ENCODE data around the gene DSCAML1.

The DSCAML1 gene

DNA sequence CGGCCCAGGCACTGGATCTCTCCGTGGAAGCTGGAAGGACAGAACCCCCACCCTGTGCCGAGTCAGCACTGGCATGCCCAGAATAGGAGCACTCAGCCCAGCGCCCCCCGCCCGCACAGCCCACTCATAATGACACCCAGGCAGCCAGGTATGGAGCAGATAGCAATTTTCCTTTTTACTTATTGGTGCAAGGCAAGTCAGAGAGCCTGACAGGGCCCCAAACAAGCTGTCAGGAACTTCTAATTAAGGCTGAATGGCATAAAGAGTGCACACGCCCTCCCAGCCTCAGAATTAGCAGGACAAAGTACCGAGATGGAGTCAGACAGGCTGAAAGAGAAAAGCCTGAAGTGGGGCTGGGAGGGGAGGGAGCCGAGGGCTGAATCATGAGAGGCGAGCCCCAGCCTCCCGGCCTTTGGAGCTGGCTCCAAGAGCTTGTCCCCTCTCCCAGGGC lies 76.9 kb downstream of the DSCAML1 start:
- no peak for DNase-seq

DNA sequence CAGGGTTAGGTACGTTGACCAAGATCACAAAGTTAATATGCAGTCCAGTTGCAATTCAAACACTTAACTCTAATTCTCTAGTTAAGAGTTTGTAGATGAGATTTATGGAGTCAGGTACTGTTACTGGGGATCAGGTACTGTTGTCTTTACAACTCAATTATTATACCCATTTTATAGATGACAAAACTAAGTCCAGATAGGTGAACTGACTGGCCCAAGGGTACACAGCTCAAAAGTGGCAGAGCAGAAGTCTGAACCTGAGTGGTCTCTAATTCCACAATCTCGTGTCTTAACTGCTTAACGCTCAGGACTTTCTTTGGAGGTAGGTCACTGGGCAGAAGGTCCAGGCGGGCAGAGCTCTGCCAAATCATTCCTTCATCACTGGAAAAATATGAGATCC lies 77.5 kb downstream of the DSCAML1 start:
- no peak for DNase-seq

DNA sequence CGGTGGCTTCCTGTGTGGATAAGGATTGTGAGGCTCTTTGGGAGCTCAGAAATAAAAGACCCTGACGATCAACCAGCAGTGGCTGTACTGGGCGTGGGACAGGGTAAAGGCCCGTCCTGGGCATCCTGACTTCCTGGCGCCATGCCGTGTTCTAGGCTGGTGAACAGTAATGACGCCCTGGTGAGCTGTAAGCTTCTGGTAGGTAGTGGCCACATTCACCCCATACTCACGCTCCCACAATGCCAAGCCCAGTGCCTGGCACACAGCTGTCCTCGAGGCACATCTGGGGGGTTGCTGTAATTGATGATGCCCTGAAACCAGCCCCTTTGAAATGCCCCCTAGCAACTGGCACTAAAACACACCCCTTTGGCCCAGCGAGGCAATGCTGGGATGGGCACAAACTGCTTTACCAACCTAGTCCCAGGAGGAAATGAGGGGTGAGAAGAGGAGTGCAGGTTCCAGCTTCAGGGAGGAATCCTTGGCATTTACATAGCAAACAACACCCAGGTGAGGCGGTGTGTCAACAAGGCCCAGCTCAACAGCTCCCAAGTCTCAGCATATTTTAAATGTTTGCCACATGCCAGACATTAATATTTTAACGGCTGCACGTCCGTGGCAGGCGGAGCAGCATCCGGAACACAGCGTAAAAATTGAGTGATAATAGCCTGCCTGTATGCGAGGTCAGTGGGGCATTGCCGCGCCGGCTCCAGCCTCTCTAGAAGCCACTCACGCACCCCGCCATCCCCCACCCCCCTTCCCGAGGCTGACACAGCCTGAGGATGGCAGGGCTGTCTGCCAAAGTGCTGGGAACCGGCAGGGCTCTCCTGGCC lies 79.3 kb downstream of the DSCAML1 start:
- peak; percentile 82 for DNase-seq

DNA sequence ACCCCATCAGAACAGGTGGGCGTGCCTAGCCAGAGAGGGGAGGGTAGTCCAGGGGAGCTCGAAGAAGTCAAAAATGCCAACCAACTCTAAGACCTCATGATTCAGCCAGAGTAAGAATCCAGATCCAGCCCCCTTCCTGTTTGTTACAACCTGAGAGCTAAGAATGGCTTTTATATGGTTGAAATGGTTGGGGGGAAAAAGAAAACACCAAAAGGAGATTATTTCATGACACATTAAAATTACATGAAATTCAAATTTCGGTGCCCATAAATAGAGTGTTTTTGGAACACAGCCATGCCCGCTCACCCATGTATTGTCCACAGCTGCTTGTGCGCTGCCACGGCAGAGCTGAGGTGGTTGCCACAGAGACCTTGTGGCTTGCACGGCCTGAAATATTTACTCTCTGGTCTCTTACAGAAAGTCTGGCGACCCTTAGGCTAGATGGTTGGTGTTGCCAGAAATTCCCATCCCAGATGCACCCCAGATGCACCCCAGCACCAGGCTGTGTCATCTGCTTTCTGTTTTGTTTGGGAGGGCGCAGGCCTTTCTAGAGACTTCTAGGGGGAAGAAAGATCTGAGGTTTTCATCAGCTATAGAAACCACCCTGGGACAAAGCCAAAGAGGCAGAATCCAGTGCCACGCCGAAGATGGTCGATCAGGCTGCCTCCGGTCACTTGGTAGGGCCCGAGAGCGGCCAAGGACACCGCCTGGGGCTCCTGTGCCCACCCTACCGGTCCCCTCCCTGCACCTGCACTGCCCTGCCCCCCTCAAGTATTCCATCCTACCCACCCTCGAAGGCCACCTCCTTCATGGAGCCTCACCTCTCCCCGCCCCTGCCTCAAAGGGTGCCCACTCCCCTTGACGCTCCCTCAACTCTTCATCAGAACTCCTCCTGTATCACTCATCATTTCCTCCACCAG lies 80.2 kb downstream of the DSCAML1 start:
- no peak for DNase-seq

DNA sequence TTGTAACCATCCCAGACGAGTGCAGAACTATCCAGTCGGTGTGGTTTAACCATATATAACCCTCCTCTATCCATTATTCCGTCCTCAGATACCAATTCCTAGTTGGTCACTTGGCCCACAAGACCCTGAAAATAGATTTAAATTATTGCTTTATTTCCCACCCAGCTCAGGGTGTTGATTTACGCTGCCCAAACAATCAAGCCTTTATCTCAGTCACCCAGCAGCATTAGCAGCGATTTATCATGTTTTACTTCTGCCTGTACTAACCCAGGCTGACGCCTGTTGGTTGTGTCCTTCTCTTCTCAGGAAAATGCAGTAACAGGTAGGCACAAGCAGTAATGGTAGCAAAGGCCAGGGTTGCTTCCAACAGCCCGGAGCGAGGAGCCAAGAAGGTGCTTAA lies 81.2 kb downstream of the DSCAML1 start:
- no peak for DNase-seq

DNA sequence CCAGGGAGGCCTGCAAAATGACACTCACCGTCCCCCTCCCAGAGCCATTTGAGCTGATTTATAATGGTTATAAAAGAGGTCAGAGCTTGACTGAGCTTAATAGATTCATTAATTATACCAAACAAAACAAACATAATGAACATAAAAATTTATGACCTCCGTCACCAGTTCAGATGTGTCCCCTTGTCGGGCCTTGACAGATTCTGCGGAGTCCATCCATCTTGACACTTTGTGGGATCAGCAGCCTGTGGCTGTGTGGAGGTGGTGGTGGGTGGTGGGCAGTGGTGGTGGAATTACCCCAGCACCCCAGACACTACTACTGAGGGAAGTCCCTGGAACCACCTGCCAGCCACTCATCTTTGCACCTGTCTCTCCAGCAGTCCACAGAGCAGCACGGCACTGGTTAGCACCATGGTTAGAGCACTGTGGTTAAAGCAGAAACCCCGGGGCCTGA lies 83.5 kb downstream of the DSCAML1 start:
- peak; percentile 39 for DNase-seq

DNA sequence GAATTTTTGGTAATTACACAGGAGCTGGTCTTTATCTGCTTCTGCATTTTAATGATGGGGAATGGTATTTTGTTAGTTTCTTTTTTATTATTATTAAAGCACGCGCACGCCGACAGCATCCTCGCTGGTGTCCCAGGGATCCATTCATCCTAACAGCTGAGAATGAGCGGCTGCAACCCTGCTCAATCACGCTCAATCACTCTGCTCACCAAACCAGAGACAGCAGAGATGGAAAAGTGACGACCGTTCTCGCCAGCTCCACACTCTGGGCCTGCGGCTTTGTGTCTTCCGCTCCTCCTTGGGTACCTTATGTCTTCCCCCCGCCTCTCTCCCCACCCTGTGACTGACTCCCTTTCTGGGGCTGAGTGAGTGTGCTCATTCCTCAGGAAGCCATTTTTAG lies 84.5 kb downstream of the DSCAML1 start:
- DNase-seq, result no peak

DNA sequence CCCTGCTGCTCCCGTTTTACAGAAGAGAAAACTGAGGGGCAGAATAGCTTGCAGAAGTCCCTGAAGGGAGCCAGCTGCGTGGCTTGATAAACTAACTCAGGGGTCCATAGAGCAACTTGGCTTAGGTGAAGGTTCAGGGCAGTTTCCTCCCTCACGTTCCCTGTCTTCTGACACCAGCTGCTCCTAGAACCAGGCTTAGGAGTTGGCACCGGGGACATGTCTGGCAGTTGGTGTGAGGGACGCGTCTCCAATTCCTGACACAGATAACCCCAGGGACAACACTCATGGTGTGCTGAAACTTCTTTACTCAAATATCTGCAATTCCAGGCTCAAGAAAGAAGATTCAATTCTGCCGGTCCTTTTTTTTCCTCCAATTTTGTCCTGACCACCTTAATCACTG lies 85.7 kb downstream of the DSCAML1 start:
- DNase-seq, result no peak

DNA sequence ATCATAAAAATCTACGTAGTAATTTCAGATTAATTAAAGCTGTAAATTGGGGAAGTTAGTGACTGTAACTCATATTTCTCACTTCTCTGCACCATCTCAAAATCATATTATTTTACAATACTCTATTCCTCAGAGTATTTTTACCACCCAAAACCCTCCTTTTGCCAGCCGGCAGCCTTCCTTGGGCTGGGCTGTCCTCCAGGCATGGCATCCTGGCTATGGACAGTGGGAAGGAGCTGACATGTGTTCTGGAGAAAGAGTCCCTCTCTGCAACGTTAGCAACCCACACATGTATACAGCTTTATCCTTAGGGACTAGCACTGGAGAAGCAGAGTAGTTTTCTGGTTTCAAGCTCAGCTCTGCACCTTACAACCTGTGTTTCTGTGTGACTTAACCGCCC lies 86.8 kb downstream of the DSCAML1 start:
- no peak for DNase-seq

DNA sequence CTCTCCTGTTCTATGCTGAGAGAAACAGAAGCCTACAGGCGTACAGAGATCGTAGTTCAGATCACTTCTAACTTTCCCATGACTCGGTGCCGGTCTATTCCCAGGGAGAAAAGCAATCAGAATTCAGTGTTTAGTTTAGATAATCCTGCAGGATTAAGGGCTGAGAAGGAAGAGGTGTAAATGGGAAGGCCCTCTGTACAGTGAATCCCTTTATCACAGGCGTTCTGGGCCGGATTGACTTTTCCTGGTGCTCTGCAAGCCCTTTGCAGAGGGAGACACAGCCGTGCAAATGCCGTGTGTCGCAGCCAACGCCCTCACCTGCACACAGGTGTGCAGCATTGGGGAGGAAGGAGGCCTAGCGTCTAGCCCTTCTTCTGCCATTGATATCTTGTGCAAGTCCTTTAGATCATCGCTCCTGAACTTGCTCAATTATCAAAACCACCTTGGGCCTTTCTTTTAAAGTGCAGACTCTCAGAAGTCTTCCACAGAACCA lies 90.6 kb downstream of the DSCAML1 start:
- no peak for DNase-seq

DNA sequence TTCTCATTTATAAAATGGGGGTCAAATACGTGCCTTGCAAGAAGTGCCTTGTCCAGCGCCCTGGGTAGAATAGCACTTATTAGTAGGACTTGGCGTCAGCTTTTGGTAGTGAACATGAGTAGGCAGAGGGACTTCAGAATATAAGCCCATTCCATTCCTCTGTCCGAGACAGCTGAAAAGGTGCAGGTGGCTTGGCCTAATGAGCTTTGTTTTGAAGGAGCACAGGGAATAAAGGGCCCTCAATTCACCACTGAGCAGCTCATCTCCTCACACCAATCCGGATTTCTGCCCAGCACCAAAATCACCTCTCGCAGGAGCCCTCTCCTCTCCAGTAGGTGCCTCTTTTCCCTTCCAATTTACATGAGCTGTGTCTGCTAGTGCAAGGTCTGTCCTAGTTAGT lies 91.2 kb downstream of the DSCAML1 start:
- peak; percentile 52 for DNase-seq

DNA sequence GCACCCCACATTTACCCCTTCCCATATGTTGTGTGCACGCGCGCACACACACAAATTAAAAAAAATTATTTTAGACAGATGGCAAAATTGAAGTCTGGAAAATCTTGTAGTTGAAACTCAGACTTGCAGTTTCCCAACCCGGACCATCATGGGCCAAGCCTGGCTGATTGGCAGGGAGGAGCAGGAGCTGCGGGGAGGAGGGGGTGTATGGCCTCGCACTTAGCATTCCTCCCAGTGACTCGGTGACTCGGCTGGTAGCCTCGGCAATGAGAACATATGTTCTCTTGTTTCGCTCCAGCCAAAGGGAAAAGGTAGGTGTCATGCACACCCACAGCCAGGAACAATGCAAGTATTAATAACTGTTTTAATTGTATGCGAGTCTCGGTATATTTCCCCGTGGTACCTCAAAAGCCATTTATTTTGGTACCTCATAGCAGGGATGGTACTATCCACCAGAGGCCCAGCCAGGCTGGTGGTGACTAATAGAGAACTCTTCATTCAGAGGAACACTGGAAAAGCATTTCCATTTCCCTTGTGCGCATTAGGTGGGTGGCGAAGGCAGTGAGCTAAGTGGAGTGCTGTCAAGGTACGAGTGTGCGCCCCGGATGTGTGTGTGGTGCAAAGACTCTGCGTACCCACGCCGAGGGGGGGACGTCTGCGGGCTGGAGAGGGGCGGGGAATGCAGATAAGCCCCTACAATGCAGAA lies 92.5 kb downstream of the DSCAML1 start:
- DNase-seq, result peak; percentile 32

DNA sequence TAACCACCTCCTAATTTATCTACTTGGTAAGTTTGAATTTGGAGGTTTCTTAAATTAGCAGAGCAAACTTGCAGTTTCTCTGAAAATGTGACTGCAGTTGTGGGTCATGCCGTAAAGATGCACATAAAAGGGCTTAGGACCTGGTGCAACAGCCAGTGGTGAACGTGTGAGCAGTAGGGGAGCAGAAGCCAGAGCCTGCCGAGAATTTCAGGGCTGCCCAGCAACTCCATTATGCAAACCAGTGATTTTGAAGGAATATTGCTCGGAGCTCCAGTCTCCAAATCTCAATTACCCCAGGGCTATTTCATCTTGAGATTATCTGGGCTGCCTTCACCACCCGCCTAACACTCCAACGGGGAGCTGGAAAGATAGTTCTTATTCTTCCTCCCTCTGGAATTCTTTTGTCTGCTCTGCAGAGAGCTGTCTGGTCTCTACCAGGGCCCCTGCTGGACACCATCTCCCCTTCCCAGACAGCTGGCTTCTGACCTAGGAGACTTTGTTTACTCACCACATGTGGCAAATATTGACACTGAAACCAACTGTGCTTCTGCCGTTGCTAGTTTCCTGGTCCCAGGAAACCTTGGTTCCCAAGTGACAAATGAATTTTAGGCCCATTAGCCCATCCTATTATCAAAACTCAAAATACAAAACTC lies 93.9 kb downstream of the DSCAML1 start:
- peak; percentile 87 for DNase-seq

DNA sequence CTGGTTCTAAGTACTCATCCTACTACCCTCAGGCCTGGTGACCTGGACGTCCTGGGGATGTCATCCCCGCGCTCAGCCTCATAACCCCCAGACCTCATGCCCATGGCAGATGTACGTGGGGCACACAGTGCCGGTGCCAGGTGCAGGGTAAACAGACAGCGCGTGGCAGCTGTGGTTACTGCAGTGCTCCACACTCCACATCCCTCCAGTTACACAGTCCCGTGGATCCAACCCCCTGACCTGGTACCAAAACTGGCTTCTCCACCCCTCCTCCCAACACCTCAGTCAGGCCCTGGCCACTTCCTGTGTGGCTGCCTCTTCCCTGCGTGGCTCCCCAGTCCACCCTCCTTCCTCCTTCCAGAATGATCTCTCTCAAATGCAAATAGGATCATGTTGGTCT lies 95.2 kb downstream of the DSCAML1 start:
- no peak for DNase-seq

DNA sequence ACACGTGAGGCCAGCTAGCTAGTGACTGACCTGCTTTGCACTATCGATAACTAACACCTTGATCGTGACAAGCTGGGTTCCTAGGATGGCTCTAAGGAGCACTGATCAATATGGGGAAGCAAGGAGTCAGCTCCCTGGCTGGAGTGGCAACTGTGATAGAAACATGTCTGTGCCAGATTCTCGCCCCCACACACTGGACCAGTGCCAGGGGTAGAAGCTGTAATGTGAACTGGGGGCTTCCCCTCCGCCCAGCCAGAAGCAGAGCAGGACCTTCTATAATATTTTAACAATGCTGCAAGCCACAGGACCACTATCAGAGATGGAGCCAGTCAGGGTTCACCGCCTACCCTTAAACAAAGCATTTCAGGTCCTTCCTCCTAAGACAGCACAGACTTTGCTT lies 96.5 kb downstream of the DSCAML1 start:
- no peak for DNase-seq

DNA sequence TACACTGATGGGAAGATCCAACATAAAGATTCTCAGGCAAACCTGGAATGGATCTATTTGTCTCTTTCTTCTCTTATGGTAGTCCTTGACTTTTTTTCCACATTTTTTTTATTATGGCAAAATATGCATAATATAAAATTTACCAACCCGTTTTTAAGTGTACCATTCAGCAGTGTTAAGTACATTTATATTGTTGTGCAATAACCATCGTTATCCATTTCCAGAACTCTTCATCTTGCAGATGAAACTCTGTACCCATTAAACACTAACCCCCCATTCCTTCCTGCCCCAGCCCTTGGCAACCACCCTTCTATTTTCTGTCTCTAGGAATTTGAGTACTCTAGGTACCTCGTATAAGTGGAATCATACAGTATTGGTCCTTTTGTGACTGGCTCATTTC lies 99.7 kb downstream of the DSCAML1 start:
- DNase-seq, result no peak

DNA sequence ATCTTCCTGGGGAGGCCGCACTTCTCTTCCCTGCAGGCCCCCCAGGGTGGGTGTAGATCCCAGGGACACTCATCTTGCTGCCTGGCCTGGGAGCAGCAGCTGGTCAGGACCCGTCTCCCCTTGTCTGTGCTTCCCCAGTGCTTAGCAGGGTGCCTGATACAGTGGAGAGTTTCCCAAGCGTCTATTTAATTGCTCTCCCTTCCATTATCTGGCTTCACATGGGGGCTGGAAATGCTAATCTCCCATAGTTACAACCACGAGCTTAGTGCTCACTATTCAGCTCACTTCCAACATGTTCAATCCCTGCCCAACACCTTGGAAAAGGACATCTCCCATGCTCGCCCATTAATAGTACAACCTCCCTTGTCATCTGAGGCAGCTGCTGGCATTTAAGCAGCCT lies 100.5 kb downstream of the DSCAML1 start:
- peak; percentile 53 for DNase-seq

DNA sequence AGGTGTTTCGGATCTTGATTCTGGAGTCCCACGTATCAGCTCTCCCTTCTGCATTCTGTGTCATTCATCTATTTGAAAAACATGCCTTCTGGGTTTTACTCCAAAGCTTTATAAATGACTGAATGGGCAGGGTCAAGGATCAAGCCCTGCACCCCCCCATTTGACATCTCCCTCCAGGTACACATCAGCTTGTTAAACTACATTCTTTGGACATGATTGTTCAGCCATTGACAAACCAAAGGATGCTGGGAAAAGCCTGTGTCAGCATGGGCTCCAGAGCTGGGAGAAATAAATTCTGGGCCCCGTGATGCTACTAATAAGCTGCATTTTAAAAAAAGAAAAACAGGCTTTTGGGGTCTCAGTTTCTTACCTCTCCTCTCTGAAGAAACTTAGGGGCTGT lies 103.7 kb downstream of the DSCAML1 start:
- DNase-seq, result no peak

DNA sequence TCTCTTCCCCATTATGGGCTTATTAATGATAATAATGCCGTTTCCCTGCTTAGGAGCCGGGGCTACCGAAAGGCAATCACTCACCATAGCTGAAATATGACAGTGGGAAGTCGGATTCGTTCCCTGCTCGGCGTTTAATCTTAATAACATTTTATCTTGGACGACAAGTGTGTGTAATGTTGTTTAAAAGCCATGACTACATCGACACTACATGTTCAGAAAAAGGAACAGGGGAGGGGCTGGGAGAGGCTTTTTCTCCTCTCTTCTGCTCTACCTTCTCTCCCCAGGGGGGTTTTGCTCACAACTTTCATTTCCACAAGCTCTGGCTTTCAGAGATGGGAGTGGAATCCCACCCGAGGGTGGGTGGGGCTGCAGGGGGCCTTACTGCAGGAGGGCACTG lies 105.5 kb downstream of the DSCAML1 start:
- no peak for DNase-seq

DNA sequence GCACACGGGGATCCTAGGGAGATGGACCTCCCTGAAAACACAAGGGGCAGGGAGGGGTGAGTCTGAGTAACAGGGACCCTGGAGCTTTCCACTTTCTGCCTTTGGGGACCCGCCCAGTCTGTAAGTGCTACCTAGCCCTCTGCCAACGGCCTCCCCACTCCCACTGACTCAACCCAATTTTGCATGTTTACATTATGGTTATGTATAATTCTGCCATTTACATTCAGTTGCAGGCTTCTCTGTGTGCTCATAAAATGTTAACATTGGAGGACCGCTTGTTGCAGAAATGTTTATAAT lies 105.8 kb downstream of the DSCAML1 start:
- DNase-seq, result no peak

DNA sequence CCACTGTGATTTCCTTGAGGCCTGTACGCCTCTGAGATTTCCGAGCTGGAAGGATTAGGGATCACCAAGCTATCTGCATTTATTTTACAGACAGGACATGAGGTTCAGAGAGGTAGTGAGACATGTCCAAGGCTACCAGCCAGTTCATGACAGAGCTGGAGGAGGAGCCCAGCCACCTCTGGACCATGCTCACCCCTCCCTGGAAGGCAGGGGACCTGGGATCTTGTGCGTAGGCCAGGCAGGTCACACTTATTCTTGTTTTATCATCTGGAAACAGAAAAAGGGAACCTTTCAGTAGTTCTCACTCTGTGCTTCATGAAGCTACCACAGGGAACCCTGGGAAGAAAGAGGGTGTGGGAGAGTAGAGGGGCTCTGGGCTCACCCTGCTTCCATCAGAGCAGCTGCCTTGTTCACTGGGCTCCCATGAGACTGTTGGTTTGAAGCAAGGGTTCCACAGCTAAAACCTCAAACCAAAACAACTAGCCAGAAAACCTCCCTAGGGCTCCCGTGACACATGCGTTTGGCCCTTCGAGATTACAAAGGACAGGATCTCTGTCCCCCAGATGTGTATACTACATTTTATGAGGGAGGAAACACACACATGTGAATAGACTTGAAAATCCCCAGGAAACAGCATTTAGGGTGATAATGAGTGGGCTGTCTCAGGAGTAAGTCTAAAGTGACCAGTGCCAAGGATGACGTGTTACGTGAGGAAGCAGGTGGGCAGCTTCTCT lies 106.4 kb downstream of the DSCAML1 start:
- no peak for DNase-seq

DNA sequence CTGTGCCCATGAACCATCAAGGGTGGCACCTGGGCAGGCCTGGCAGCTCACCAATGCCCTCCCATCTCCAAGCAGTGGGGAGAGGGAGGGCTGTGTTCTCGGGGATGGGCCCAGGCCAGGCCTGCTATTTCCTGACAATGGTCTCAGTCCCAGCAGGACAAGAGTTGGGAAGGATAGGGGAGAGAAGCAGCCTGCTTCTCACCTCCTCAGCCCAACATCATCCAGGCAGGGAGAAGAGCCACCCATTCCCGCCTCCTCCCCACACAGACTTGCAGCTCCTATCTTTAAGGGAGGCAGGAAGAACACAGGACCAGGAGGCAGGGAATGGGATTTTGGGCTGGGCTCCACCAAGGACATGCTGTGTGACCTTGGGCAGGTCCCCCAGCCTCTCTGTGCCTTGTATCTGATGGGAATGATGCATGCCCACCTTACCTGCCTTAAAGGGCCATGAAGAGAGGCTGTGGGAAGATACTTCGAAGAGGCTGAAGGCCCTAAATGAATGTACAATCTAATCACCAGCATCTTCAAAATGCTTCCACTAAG lies 108.7 kb downstream of the DSCAML1 start:
- DNase-seq, result no peak
